GM12878 (cell line): Measurements from ENCODE around the gene MIAT. TPM values are rescaled to one million over a fixed set of nuclear protein-coding genes. Genes with fewer than 3 reads are reported as not detected.

Experiments
- ATAC-seq: fragments of 200-7000 bp; cut with Tn5 transposase; 3 replicates; pipeline ENCODE4 v1.9.1; 2020; ENCODE audit warnings: mild to moderate bottlenecking, moderate library complexity
- BruUV-seq: library from RNA; stranded (reverse); fragments of 400-500 nt; replicated peaks from 2 replicates; lab custom pipeline; 2021; lab: Mats Ljungman, UMichigan
- CTCF ChIA-PET: fragments of 300-600 bp; sonication (Branson Sonifier 250); formaldehyde crosslinking; extraction: SDS; loops from one replicate; lab custom pipeline; 2021; ENCODE audit warnings: inconsistent platforms; lab: Yijun Ruan, JAX
- POLR2A ChIA-PET: fragments of 350-600 bp; formaldehyde crosslinking; extraction: SDS; loops from one replicate; lab custom pipeline; 2021; ENCODE audit warnings: inconsistent platforms; lab: Charles Lee
- RAD21 ChIA-PET: fragments of 300-600 bp; sonication (Branson Sonifier 250); formaldehyde crosslinking; loops from one replicate; lab custom pipeline; 2023; ENCODE audit warnings: antibody characterized with exemption; ENCODE audit not compliant: unreplicated experiment; lab: Charles Lee
- SMC1A ChIA-PET: fragments of 300-600 bp; sonication (Branson Sonifier 250); formaldehyde crosslinking; loops from one replicate; lab custom pipeline; 2023; ENCODE audit not compliant: unreplicated experiment, uncharacterized antibody; lab: Charles Lee
- DNase-seq: peaks from one replicate; pipeline ENCODE4 v3.0.0-alpha.2; 2011; ENCODE audit warnings: low read depth, low spot score
- FAIRE-seq: peaks from 3 replicates; lab custom pipeline; 2011; peaks lifted over from hg19 to GRCh38; lab: Jason Lieb, UNC
- H2AFZ ChIP-seq: 2 replicates; pipeline ENCODE4 v1.6.0; 2011; ENCODE audit warnings: low read depth, low read length, control low read depth; ENCODE audit not compliant: control insufficient read depth
- H3K27ac ChIP-seq: 2 replicates; pipeline ENCODE4 v1.5.1; 2011; ENCODE audit warnings: control low read depth; ENCODE audit not compliant: control insufficient read depth, insufficient read depth
- H3K27me3 ChIP-seq, 2 experiments: replicated peaks in 1 of 2; 2 replicates each; pipeline versions ENCODE4 v1.6.0 to v1.6.1; 2011; ENCODE audit warnings: low read length in 1 of 2; ENCODE audit not compliant: control insufficient read depth in 2 of 2, insufficient read depth in 2 of 2
- H3K36me3 ChIP-seq, 2 experiments: 2 replicates each; pipeline ENCODE4 v1.5.1; 2011; ENCODE audit warnings: low read length in 1 of 2; ENCODE audit not compliant: control insufficient read depth in 2 of 2, insufficient read depth in 2 of 2
- H3K4me1 ChIP-seq: 2 replicates; pipeline ENCODE4 v1.6.1; 2011; ENCODE audit warnings: mild to moderate bottlenecking, low read length, moderate library complexity, mixed read lengths; ENCODE audit not compliant: control insufficient read depth, insufficient read depth
- H3K4me2 ChIP-seq: 2 replicates; pipeline ENCODE4 v1.6.0; 2011; ENCODE audit warnings: control low read depth; ENCODE audit not compliant: control insufficient read depth, insufficient read depth
- H3K4me3 ChIP-seq: fragments of 200-600 bp; sonication (generic); 2 replicates; pipeline ENCODE4 v1.5.1; 2016
- H3K79me2 ChIP-seq: 2 replicates; pipeline ENCODE4 v1.6.0; 2011; ENCODE audit warnings: low read length; ENCODE audit not compliant: control insufficient read depth, insufficient read depth
- H3K9ac ChIP-seq: 2 replicates; pipeline ENCODE4 v1.8.0; 2011; ENCODE audit warnings: low read length, control low read depth, mixed read lengths; ENCODE audit not compliant: control insufficient read depth, insufficient read depth
- H3K9me3 ChIP-seq: replicated peaks from 3 replicates; pipeline ENCODE4 v1.5.1; 2011; ENCODE audit warnings: mild to moderate bottlenecking, low read length; ENCODE audit not compliant: control insufficient read depth, insufficient read depth
- H4K20me1 ChIP-seq: 2 replicates; pipeline ENCODE4 v1.6.0; 2011; ENCODE audit not compliant: control insufficient read depth, insufficient read depth
- ASH2L ChIP-seq: fragments of 300-600, 200-600 bp; sonication (generic); IDR thresholded peaks from 2 replicates; pipeline ENCODE4 v1.6.1; 2017; ENCODE audit warnings: low read depth, mild to moderate bottlenecking, borderline replicate concordance
- CHD2 ChIP-seq: IDR thresholded peaks from 2 replicates; pipeline ENCODE4 v1.6.1; 2011; ENCODE audit warnings: low read depth, low read length, improper control_type of control experiment, borderline replicate concordance
- CREB1 ChIP-seq: IDR thresholded peaks from 2 replicates; pipeline ENCODE4 v1.6.1; 2012; ENCODE audit warnings: low read depth, mild to moderate bottlenecking, inconsistent platforms
- CREM ChIP-seq: IDR thresholded peaks from 2 replicates; pipeline ENCODE4 v1.6.1; 2014; ENCODE audit warnings: antibody characterized with exemption, low read depth
- DPF2 ChIP-seq: fragments of 450-650 bp; IDR thresholded peaks from 2 replicates; pipeline ENCODE4 v1.6.1; 2017; ENCODE audit warnings: mild to moderate bottlenecking
- FOS ChIP-seq: IDR thresholded peaks from 3 replicates; pipeline ENCODE4 v1.6.1; 2011; ENCODE audit warnings: borderline replicate concordance; ENCODE audit not compliant: insufficient read length; ENCODE audit errors: extremely low read depth
- POLR2AphosphoS2 ChIP-seq: IDR thresholded peaks from 2 replicates; pipeline ENCODE4 v1.6.1; 2011; ENCODE audit warnings: low read depth, mild to moderate bottlenecking, low read length, improper control_type of control experiment, moderate library complexity
- RUNX3 ChIP-seq: IDR thresholded peaks from 2 replicates; pipeline ENCODE4 v1.6.1; 2012; ENCODE audit warnings: low read length, inconsistent platforms
- TAF1 ChIP-seq: IDR thresholded peaks from 2 replicates; pipeline ENCODE4 v1.6.1; 2011; ENCODE audit warnings: mild to moderate bottlenecking, low read depth, low read length, borderline replicate concordance
- YY1 ChIP-seq: IDR thresholded peaks from 2 replicates; pipeline ENCODE4 v1.6.1; 2011; ENCODE audit warnings: low read depth, mild to moderate bottlenecking, low read length
- WGBS: methylation state at CpG from one replicate; pipeline ENCODE4 v1.1.6; 2016; ENCODE audit warnings: low lambda C conversion rate; ENCODE audit not compliant: insufficient replicate concordance, insufficient coverage; ENCODE audit errors: missing lambda C conversion rate; 5-methylcytosine and 5-hydroxymethylcytosine counted together
- in situ Hi-C: fragments of 300-500 bp; cut with MboI; formaldehyde crosslinking; loops from 9 replicates; pipeline ENCODE4 v1.14.3; 2018; ENCODE audit warnings: mixed read lengths
- intact Hi-C: fragments of 100-400 bp; cut with micrococcal nuclease; formaldehyde crosslinking; loops from one replicate; pipeline ENCODE4 v1.14.2; 2022; ENCODE audit not compliant: unreplicated experiment
- polyA plus RNA-seq, 11 experiments: library from polyadenylated mRNA; depleted of rRNA in 4 of 11; unstranded in 6 of 11; stranded (reverse) in 5 of 11; fragments of >200 nt; fragmentation: Nextera tagmentation in 4 of 11; fragmentation: Illumina TruSeq in 1 of 11; extraction: Ambion mirVana in 4 of 11; extraction: Trizol in 1 of 11; gene quantifications; 1 replicate in 1 of 11; 2 replicates in 10 of 11; pipeline versions ENCODE4 v1.2.1 to v1.2.3, GENCODE V29; 2011 to 2016; ENCODE audit warnings: inconsistent platforms in 2 of 11, missing spikeins in 2 of 11, low read depth in 1 of 11
- total RNA-seq, 4 experiments: library from RNA; depleted of rRNA in 3 of 4; stranded (reverse); fragments of >200 nt in 3 of 4; fragmentation: Illumina TruSeq in 1 of 4; extraction: Trizol in 1 of 4; gene quantifications; 2 replicates each; pipeline versions ENCODE4 v1.2.1 to v1.2.3, GENCODE V29; 2013 to 2021
- TF ChIP-seq, protein P1 (sequence below): fragments of 450-650 bp; formaldehyde crosslinking; IDR thresholded peaks from 2 replicates; pipeline ENCODE4 v1.4.0; 2022; ENCODE audit warnings: mild to moderate bottlenecking, moderate library complexity
- TF ChIP-seq, protein P2 (sequence below): IDR thresholded peaks from 2 replicates; pipeline ENCODE4 v1.6.1; 2012; ENCODE audit warnings: low read length, inconsistent platforms

MIAT gene
- total and polyA plus RNA-seq, 10 of the 15 experiments (the other 5 are each of a cell fraction or from before 2014, with no cell fraction given), result 0.39 to 13.7 (median 4.6) TPM

DNA sequence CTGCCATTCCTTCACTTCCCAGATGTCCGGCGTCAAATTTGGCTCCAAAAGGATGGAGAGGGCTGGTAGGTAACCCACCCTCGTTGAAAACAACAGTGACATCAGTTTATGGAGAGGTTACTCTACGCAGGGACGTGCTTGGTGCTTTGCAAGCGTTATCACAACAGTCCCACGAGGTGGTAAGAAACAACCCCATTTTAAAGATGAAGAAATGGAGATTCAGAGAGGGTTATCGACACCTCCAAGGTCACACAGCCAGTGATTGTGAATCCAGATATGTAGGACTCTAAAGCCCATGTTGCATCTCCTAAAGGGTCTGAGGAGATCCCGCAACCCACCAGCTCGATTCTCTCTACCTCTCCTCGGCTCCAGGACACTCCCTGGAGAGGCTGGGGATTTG is 773 bp downstream of the MIAT start:
- Histone ChIP-seq H3K4me3 (peak overlapping the region; percentile 77), H2AFZ (no peak overlapping the region), H3K4me1 (peaks cover 14% of the 10 kb centered on the region), H3K4me2 (peak overlapping the region; percentile 97), H3K27ac (no peak overlapping the region), H3K9me3 (no peaks in the 10 kb centered on the region), H3K36me3 (no peaks in the 10 kb centered on the region), H3K27me3 (peaks cover under 1 to 4% of the 10 kb centered on the region in 2 experiments; a peak in 2 of 4 replicates), H3K9ac (peak overlapping the region; percentile 19; the same call in 1 of the 2 replicates), H3K79me2 (no peaks in the 10 kb centered on the region), H4K20me1 (no peaks in the 10 kb centered on the region)
- DNase-seq (no peak), ATAC-seq (peak; percentile 32), FAIRE-seq (no peak)
- TF ChIP-seq DPF2, result no peak
- TF ChIP-seq RUNX3, result 0 out of 2 replicates have a peak, but pooled peaks have one; percentile 3
- SMC1A ChIA-PET, result no interaction called here
- CTCF ChIA-PET, result no interaction called here
- POLR2A ChIA-PET, result no interaction called here
- 8% methylated on average over 11 of the region's 11 CpGs for WGBS
- RAD21 ChIA-PET, result no interaction called here
- intact Hi-C loops, result no loop called here
- in situ Hi-C loops, result no loop called here
- BruUV-seq, result no TSS peak

DNA sequence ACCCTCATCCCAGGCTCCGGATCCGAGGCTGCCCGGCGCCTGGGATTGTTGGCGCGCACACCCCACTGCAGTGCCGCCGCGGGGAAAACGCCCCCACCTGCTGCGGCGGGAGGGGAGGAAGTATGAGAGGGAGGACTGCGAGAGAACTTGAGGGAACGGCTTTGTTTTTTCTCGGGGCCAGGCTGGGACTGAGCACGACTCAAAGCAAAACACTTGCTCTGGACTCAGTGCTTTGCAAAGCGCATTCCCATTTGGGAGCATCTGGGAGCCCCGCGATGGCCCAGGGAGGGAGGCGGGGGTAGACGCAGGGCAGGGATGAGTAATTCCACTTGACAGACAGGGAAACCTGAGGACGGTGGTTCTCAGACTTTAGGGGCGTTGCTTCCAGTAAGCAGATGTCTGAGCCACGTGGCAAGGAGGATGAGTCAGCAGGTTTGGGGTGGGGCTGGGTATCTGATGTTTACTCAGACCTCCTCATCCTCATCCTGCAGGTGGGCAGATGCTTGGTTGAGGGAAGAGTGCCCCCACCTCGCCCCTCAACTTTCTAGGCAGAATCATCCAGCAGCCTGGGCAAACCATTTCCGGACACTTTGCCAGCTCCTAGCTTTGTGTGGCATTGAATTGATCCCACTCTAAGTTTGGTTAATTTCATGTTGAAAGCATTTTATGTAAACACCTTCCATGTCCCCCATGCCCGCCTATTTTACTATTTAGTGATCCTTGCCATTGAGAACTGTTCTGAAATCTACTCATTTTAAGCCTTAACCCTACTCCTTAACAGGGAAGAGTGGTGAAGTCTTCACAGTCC is 1.5 kb downstream of the MIAT start:
- Histone ChIP-seq H3K36me3 (no peaks in the 10 kb centered on the region), H3K4me1 (peaks cover 18% of the 10 kb centered on the region), H3K79me2 (no peaks in the 10 kb centered on the region), H3K27ac (no peak overlapping the region), H4K20me1 (no peaks in the 10 kb centered on the region), H3K9me3 (no peaks in the 10 kb centered on the region), H3K4me3 (peak overlapping the region; percentile 77), H2AFZ (peak overlapping the region; percentile 75), H3K9ac (peak overlapping the region; percentile 19; the same call in 1 of the 2 replicates), H3K4me2 (peak overlapping the region; percentile 97), H3K27me3 (0 out of 4 replicates have a peak, but pooled peaks cover 0 to 4% of the 10 kb centered on the region in 2 experiments)
- in situ Hi-C loops, result no loop called here
- ChIA-PET SMC1A (no interaction called here), CTCF (no interaction called here), RAD21 (no interaction called here), POLR2A (no interaction called here)
- ATAC-seq, result peak; percentile 88
- intact Hi-C loops, result no loop called here
- under 1% methylated on average over 27 of the region's 27 CpGs for WGBS
- DNase-seq, result no peak
- FAIRE-seq, result peak; percentile 75
- BruUV-seq, result no TSS peak
- TF ChIP-seq CREM (peak; percentile 35; the same call in 1 of the 2 replicates), POLR2AphosphoS2 (no peak), TAF1 (no peak), CHD2 (no peak), CREB1 (no peak), ASH2L (no peak), FOS (no peak), YY1 (no peak)
- TF ChIP-seq, protein P1, sequence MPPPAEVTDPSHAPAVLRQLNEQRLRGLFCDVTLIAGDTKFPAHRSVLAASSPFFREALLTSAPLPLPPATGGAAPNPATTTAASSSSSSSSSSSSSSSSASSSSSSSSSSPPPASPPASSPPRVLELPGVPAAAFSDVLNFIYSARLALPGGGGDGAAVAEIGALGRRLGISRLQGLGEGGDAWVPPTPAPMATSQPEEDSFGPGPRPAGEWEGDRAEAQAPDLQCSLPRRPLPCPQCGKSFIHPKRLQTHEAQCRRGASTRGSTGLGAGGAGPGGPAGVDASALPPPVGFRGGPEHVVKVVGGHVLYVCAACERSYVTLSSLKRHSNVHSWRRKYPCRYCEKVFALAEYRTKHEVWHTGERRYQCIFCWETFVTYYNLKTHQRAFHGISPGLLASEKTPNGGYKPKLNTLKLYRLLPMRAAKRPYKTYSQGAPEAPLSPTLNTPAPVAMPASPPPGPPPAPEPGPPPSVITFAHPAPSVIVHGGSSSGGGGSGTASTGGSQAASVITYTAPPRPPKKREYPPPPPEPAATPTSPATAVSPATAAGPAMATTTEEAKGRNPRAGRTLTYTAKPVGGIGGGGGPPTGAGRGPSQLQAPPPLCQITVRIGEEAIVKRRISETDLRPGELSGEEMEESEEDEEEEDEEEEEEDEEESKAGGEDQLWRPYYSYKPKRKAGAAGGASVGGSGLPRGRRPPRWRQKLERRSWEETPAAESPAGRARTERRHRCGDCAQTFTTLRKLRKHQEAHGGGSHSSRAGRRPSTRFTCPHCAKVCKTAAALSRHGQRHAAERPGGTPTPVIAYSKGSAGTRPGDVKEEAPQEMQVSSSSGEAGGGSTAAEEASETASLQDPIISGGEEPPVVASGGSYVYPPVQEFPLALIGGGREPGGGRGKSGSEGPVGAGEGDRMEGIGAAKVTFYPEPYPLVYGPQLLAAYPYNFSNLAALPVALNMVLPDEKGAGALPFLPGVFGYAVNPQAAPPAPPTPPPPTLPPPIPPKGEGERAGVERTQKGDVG, result no peak
- TF ChIP-seq, protein P2, sequence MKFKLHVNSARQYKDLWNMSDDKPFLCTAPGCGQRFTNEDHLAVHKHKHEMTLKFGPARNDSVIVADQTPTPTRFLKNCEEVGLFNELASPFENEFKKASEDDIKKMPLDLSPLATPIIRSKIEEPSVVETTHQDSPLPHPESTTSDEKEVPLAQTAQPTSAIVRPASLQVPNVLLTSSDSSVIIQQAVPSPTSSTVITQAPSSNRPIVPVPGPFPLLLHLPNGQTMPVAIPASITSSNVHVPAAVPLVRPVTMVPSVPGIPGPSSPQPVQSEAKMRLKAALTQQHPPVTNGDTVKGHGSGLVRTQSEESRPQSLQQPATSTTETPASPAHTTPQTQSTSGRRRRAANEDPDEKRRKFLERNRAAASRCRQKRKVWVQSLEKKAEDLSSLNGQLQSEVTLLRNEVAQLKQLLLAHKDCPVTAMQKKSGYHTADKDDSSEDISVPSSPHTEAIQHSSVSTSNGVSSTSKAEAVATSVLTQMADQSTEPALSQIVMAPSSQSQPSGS, result no peak
